Activated T-helper 1 cell treated with anti-CD3 and anti-CD28 coated beads, Interleukin-2, amount 50 U/mL, for 16 hours (primary cell): ENCODE results near the gene RPS25.
"Not testable (repeated sequence)": the region's sequence is repeated elsewhere in the genome, so short reads cannot be mapped to it uniquely, and the experiment has no call there.

ENCODE experiments used
- DNase-seq, 2 donors: peaks; one replicate each; pipeline ENCODE4 v3.0.0-alpha.2; 2020; ENCODE audit warnings: low read depth in 1 of 2, low spot score in 1 of 2

RPS25 gene

GRCh38 chr11:118973985-118974384, 44.2 kb downstream of the RPS25 start:
- no peak for DNase-seq

DNA sequence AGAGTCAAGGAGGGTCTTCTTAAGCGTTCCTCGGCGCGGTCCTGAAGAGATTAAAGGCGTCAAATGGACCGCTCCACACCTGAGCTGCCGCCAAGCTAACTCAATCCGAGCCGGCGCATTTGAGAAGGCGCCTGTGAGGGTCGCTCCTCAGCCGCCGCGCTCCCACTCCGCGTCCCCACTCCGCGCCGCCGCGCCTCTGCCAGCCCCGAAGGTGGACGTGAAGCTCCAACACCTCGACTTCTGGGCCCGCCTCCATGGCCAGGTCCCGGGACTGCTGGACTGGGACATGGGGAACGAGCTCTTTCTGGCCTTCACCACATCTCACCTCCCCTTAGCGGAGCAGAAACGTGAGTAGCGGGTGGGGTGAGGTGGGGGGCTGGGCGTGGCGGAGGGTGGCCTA, 46.5 kb downstream of the RPS25 start, which contains the start of gene FOXR1:
TSS of gene FOXR1 (plus strand) at position 116 of the 400 bp plus-strand sequence. CDS start at position 287, 171 bp downstream.
- DNase-seq = no peak

- DNase-seq = not testable (repeated sequence)
Measured at GRCh38 chr11:118969508-118969907, 48.6 kb downstream of the RPS25 start.
